H9 (cell line): ENCODE data around the gene SRGAP3. TPM values are rescaled to one million over a fixed set of nuclear protein-coding genes. Genes with fewer than 3 reads are reported as not detected.

ENCODE experiments used
- DNase-seq: peaks from one replicate; pipeline ENCODE4 v3.0.0-alpha.2; 2017
- H2AFZ ChIP-seq: one replicate; pipeline ENCODE4 v1.6.1; 2013; ENCODE audit warnings: mild to moderate bottlenecking, low read length, control low read depth, moderate library complexity
- H2AK5ac ChIP-seq: 2 replicates; pipeline ENCODE4 v1.6.1; 2013; ENCODE audit warnings: low read length, control low read depth, mixed read lengths; ENCODE audit not compliant: insufficient read length
- H2BK120ac ChIP-seq: one replicate; pipeline ENCODE4 v1.6.1; 2013; ENCODE audit warnings: low read depth, mild to moderate bottlenecking, low read length, control low read depth, inconsistent platforms; ENCODE audit not compliant: poor library complexity, severe bottlenecking
- H2BK12ac ChIP-seq: 2 replicates; pipeline ENCODE4 v1.6.1; 2013; ENCODE audit warnings: low read length, control low read depth, mixed read lengths, low read depth; ENCODE audit not compliant: insufficient read length
- H2BK15ac ChIP-seq: 2 replicates; pipeline ENCODE4 v1.6.1; 2013; ENCODE audit warnings: low read depth, low read length, control low read depth
- H2BK20ac ChIP-seq: one replicate; pipeline ENCODE4 v1.6.1; 2013; ENCODE audit warnings: low read depth, mild to moderate bottlenecking, low read length, control low read depth, inconsistent platforms; ENCODE audit not compliant: poor library complexity, severe bottlenecking
- H2BK5ac ChIP-seq: 2 replicates; pipeline ENCODE4 v1.6.1; 2013; ENCODE audit warnings: low read length, control low read depth, mixed read lengths; ENCODE audit not compliant: insufficient read length
- H3K14ac ChIP-seq: 2 replicates; pipeline ENCODE4 v1.6.1; 2013; ENCODE audit warnings: low read length, control low read depth; ENCODE audit not compliant: insufficient read depth
- H3K18ac ChIP-seq: 2 replicates; pipeline ENCODE4 v1.6.1; 2013; ENCODE audit warnings: low read depth, mild to moderate bottlenecking, mixed read lengths, low read length, control low read depth; ENCODE audit not compliant: insufficient read length
- H3K23ac ChIP-seq: 2 replicates; pipeline ENCODE4 v1.6.1; 2013; ENCODE audit warnings: low read length, control low read depth, mixed read lengths, low read depth; ENCODE audit not compliant: insufficient read length
- H3K23me2 ChIP-seq: 2 replicates; pipeline ENCODE4 v1.6.1; 2013; ENCODE audit warnings: low read depth, mild to moderate bottlenecking, mixed read lengths, low read length, control low read depth; ENCODE audit not compliant: insufficient read length, poor library complexity, severe bottlenecking
- H3K27ac ChIP-seq: 2 replicates; pipeline ENCODE4 v1.5.1; 2013; ENCODE audit warnings: low read length, control low read depth, mixed read lengths, low read depth; ENCODE audit not compliant: insufficient read length
- H3K27me3 ChIP-seq: 2 replicates; pipeline ENCODE4 v1.6.1; 2013; ENCODE audit warnings: low read length, control low read depth, inconsistent platforms; ENCODE audit not compliant: insufficient read depth
- H3K4ac ChIP-seq: 2 replicates; pipeline ENCODE4 v1.6.1; 2013; ENCODE audit warnings: low read depth, mild to moderate bottlenecking, control low read depth, inconsistent platforms, low read length, moderate library complexity
- H3K4me1 ChIP-seq: 2 replicates; pipeline ENCODE4 v1.6.1; 2013; ENCODE audit warnings: low read length, control low read depth, inconsistent platforms; ENCODE audit not compliant: insufficient read depth
- H3K4me2 ChIP-seq: 2 replicates; pipeline ENCODE4 v1.6.1; 2013; ENCODE audit warnings: low read length, control low read depth, mixed read lengths; ENCODE audit not compliant: insufficient read length, insufficient read depth
- H3K56ac ChIP-seq: 2 replicates; pipeline ENCODE4 v1.6.1; 2013; ENCODE audit warnings: low read depth, mild to moderate bottlenecking, mixed read lengths, low read length, control low read depth; ENCODE audit not compliant: insufficient read length
- H3K79me1 ChIP-seq: 2 replicates; pipeline ENCODE4 v1.6.1; 2013; ENCODE audit warnings: low read depth, mild to moderate bottlenecking, moderate library complexity, low read length, control low read depth, inconsistent platforms; ENCODE audit not compliant: insufficient read depth, poor library complexity, severe bottlenecking
- H3K79me2 ChIP-seq: 2 replicates; pipeline ENCODE4 v1.6.1; 2013; ENCODE audit warnings: low read length, control low read depth, inconsistent platforms; ENCODE audit not compliant: insufficient read depth
- H3K9ac ChIP-seq: 2 replicates; pipeline ENCODE4 v1.6.1; 2013; ENCODE audit warnings: low read length, control low read depth, mixed read lengths; ENCODE audit not compliant: insufficient read length; ENCODE audit errors: extremely low read depth
- H3K9me3 ChIP-seq: one replicate; pipeline ENCODE4 v1.6.1; 2013; ENCODE audit warnings: low read depth, low read length, inconsistent platforms; ENCODE audit not compliant: control insufficient read depth
- H3T11ph ChIP-seq: one replicate; pipeline ENCODE4 v1.6.1; 2013; ENCODE audit warnings: mild to moderate bottlenecking, low read length, control low read depth, inconsistent platforms
- H4K20me1 ChIP-seq: one replicate; pipeline ENCODE4 v1.6.1; 2013; ENCODE audit not compliant: control insufficient read depth, insufficient read length, insufficient read depth
- H4K5ac ChIP-seq: 2 replicates; pipeline ENCODE4 v1.6.1; 2013; ENCODE audit warnings: low read depth, mild to moderate bottlenecking, mixed read lengths, low read length, control low read depth; ENCODE audit not compliant: insufficient read length
- H4K8ac ChIP-seq: replicated peaks from 2 replicates; pipeline ENCODE4 v1.6.1; 2013; ENCODE audit warnings: low read length, control low read depth, mixed read lengths, low read depth; ENCODE audit not compliant: insufficient read length
- H4K91ac ChIP-seq: 2 replicates; pipeline ENCODE4 v1.6.1; 2013; ENCODE audit warnings: low read depth, mild to moderate bottlenecking, moderate library complexity, mixed read lengths, low read length, control low read depth; ENCODE audit not compliant: insufficient read length
- H3K27ac Mint-ChIP-seq, 3 experiments: 2 replicates in 2 of 3; 3 replicates in 1 of 3; pipeline ENCODE4 v1.8.0; 2020 to 2021; ENCODE audit warnings: mixed read lengths in 3 of 3, mild to moderate bottlenecking in 1 of 3, moderate library complexity in 1 of 3
- H3K27me3 Mint-ChIP-seq: 2 replicates; pipeline ENCODE4 v1.8.0; 2021; ENCODE audit warnings: low read depth, mild to moderate bottlenecking, moderate library complexity, mixed read lengths
- H3K36me3 Mint-ChIP-seq, 3 experiments: 2 replicates in 2 of 3; 3 replicates in 1 of 3; pipeline ENCODE4 v1.8.0; 2020 to 2021; ENCODE audit warnings: low read depth in 3 of 3, mixed read lengths in 3 of 3; ENCODE audit not compliant: insufficient read depth in 1 of 3
- H3K4me1 Mint-ChIP-seq, 2 experiments: 2 replicates each; pipeline ENCODE4 v1.8.0; 2020; ENCODE audit warnings: mixed read lengths in 2 of 2
- H3K4me3 Mint-ChIP-seq, 2 experiments: 2 replicates in 1 of 2; 3 replicates in 1 of 2; pipeline ENCODE4 v1.8.0; 2020 to 2021; ENCODE audit warnings: mild to moderate bottlenecking in 2 of 2, mixed read lengths in 2 of 2, moderate library complexity in 1 of 2
- H3K9me3 Mint-ChIP-seq, 2 experiments: 2 replicates in 1 of 2; 3 replicates in 1 of 2; pipeline ENCODE4 v1.8.0; 2020; ENCODE audit warnings: mild to moderate bottlenecking in 2 of 2, mixed read lengths in 2 of 2, moderate library complexity in 1 of 2
- WGBS: extraction: QIAGEN DNeasy Blood & Tissue Kit; methylation state at CpG from one replicate; pipeline ENCODE4 v1.1.7; 2013; ENCODE audit warnings: missing lambda C conversion rate, low lambda C conversion rate, mixed read lengths; ENCODE audit not compliant: insufficient read length; ENCODE audit errors: extremely low coverage; 5-methylcytosine and 5-hydroxymethylcytosine counted together
- total RNA-seq: library from RNA; stranded (reverse); gene quantifications from 2 replicates; pipeline ENCODE4 v1.2.1, GENCODE V29; 2021
- TF ChIP-seq, protein P1 (sequence below): fragments of 200-600 bp; sonication (generic); conservative IDR thresholded peaks from 3 replicates; pipeline ENCODE4 v1.8.0; 2021; ENCODE audit warnings: antibody characterized with exemption, mild to moderate bottlenecking

SRGAP3 gene
- total RNA-seq, 1 experiment from 2014 or later, result 3.4 TPM

DNA sequence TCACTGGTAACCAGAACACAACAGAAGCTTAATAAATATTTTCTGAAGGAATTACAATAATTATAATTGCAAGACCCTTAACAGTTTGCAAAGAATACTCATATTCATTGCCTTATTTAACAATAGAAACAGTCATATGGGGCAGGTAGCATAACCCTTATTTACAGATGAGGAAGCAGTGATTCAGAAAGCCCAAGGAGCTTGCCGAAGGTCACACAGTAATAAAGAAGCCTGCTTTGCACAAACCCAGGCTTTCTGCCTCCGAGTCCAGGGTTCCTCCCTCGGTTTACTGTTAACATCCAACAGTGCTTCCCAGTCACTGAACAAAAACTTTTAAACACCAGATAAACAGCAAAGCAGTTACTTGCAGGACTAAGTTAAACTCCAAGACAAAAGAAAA, 35.3 kb downstream of the SRGAP3 start:
- Histone ChIP-seq H3K4me2 (no peak overlapping the region), H3K27me3 (no peaks in the 10 kb centered on the region), H2BK120ac (no peak overlapping the region), H2BK5ac (no peak overlapping the region), H3K4me1 (peaks cover 3% of the 10 kb centered on the region; the same call in 1 of the 2 replicates), H2BK12ac (no peak overlapping the region), H3K4ac (no peak overlapping the region), H2AFZ (no peak overlapping the region), H4K91ac (no peak overlapping the region), H4K5ac (no peak overlapping the region), H3K27ac (no peak overlapping the region), H3K79me1 (no peaks in the 10 kb centered on the region), H3K56ac (no peak overlapping the region), H3K14ac (no peak overlapping the region), H3K23ac (no peak overlapping the region), H2BK20ac (no peak overlapping the region), H4K20me1 (no peaks in the 10 kb centered on the region), H3K9ac (no peak overlapping the region), H3K23me2 (no peaks in the 10 kb centered on the region), H2BK15ac (no peak overlapping the region), H4K8ac (no peak overlapping the region), H3T11ph (no peak overlapping the region), H3K9me3 (no peaks in the 10 kb centered on the region), H3K18ac (no peak overlapping the region), H2AK5ac (no peak overlapping the region), H3K79me2 (no peaks in the 10 kb centered on the region)
- Mint-ChIP-seq H3K27ac (no peak overlapping the region), H3K27me3 (no peaks in the 10 kb centered on the region), H3K4me1 (peaks cover 3 to 20% of the 10 kb centered on the region in 2 experiments; a peak in 3 of 4 replicates), H3K4me3 (no peak overlapping the region), H3K9me3 (no peaks in the 10 kb centered on the region), H3K36me3 (no peaks in the 10 kb centered on the region)
- no CpG with 5 or more reads among the region's 3 CpGs for WGBS
- DNase-seq, result no peak
- TF ChIP-seq, protein P1, sequence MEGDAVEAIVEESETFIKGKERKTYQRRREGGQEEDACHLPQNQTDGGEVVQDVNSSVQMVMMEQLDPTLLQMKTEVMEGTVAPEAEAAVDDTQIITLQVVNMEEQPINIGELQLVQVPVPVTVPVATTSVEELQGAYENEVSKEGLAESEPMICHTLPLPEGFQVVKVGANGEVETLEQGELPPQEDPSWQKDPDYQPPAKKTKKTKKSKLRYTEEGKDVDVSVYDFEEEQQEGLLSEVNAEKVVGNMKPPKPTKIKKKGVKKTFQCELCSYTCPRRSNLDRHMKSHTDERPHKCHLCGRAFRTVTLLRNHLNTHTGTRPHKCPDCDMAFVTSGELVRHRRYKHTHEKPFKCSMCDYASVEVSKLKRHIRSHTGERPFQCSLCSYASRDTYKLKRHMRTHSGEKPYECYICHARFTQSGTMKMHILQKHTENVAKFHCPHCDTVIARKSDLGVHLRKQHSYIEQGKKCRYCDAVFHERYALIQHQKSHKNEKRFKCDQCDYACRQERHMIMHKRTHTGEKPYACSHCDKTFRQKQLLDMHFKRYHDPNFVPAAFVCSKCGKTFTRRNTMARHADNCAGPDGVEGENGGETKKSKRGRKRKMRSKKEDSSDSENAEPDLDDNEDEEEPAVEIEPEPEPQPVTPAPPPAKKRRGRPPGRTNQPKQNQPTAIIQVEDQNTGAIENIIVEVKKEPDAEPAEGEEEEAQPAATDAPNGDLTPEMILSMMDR, result no peak
